Retinal pigment epithelial cell (primary cell): ENCODE results near the gene SGCD.

Experiments used
- DNase-seq: peaks from one replicate; pipeline ENCODE4 v3.0.0-alpha.2; 2010; ENCODE audit warnings: low read depth
- H3K4me3 ChIP-seq: 2 replicates; pipeline ENCODE4 v1.5.1; 2011; ENCODE audit warnings: mild to moderate bottlenecking, low read length, control low read depth, moderate library complexity
- TF ChIP-seq, protein P1 (sequence below): conservative IDR thresholded peaks from 2 replicates; pipeline ENCODE4 v1.5.1; 2011; ENCODE audit warnings: low read depth, low read length, control low read depth, inconsistent platforms

The SGCD gene

DNA sequence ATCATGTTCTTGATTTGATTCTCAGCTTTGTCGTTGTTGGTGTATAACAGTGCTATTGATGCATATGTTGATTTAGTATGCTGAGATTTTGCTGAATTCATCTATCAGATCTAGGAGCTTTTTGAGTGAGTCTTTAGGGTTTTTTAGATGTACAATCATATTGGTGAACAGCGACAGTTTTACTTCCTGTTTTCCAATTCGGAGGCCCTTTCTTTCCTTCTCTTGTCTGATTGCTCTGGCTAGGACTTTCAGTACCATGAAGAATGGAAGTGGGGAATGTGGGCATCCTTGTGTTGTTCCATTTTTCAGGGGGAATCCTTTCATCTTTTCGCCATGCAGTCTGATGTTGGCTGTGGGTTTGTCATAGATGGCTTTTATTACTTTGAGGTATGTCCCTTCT, 100.4 kb downstream of the SGCD start:
- H3K4me3 ChIP-seq, result no peak overlapping the region
- TF ChIP-seq, protein P1, sequence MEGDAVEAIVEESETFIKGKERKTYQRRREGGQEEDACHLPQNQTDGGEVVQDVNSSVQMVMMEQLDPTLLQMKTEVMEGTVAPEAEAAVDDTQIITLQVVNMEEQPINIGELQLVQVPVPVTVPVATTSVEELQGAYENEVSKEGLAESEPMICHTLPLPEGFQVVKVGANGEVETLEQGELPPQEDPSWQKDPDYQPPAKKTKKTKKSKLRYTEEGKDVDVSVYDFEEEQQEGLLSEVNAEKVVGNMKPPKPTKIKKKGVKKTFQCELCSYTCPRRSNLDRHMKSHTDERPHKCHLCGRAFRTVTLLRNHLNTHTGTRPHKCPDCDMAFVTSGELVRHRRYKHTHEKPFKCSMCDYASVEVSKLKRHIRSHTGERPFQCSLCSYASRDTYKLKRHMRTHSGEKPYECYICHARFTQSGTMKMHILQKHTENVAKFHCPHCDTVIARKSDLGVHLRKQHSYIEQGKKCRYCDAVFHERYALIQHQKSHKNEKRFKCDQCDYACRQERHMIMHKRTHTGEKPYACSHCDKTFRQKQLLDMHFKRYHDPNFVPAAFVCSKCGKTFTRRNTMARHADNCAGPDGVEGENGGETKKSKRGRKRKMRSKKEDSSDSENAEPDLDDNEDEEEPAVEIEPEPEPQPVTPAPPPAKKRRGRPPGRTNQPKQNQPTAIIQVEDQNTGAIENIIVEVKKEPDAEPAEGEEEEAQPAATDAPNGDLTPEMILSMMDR, result no peak
- no peak for DNase-seq

DNA sequence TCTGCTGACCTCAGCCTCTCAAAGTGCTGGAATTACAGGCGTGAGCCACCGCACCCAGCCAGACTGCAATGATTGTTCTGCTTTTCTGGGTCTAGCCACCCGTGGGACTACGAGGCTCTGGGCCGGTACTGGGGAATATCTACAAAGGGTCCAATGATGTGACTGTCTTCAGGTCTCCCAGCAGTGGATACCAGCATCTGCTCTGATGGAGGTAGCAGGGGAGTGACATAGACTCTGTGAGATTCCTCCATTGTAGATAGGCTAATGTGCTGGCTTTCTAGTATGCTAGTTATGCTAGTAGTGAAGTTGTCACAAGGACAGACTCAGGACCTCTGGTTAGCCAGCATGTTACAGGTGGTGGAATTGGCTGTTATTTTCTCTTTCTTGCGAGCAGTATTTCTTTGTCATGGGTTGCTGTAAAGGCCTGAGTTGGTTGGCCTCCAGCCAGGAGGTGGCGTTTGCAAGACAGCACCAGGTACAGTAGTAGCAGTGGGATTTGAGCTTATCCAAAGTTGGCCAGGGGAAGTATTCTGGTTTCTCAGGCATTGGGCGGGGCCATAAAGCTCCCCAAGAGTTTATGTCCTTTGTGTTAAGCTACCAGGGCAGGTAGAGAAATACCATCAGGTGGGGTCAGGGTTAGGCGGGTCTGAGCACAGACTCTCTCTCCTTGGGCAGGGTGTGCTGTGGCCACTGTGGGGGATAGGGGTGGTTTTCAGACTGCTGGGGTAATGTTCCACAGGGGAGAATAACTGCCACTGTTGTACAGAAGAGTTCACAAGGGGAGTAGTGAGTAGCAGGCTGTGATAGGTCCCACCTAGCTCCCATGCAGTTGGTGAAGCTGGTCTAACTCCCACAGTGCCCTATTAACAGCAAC, 105.2 kb downstream of the SGCD start:
- TF ChIP-seq, protein P1, result no peak
- no peak overlapping the region for H3K4me3 ChIP-seq
- DNase-seq, result no peak

DNA sequence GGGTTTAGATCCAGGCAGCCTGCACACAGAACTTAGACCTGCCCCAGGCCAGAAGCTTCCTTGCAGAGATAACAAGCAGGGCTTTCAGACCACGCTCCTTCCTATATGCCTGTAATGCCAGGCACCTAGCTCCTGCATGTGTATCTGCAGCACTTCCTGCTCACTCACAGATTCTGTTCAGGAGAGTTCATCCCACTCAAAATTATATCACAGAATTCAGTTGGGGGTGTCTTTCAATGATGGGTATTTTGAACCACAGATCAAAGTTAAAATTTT, 105.8 kb downstream of the SGCD start:
- H3K4me3 ChIP-seq, result no peak overlapping the region
- DNase-seq, result no peak
- TF ChIP-seq, protein P1, result no peak

DNA sequence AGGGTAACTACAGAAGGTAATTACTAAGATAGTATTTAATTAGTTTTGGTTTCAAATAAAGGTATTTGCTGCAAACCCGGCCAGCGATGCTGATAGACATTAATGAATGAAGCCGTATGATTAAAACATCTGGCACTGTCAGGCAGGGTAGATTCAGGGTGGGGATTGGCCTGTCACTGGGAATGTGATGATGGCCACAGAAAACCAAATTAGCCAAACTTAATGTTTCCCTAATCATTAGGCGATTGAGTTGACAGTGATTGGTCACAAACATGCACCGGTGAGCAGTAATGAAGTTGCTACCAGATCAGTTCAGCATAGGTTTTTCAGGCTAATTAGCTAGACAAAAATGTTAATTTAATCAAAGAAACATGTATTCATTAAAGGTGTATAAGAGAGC, 107.5 kb downstream of the SGCD start:
- no peak overlapping the region for H3K4me3 ChIP-seq
- TF ChIP-seq, protein P1, result no peak
- no peak for DNase-seq

DNA sequence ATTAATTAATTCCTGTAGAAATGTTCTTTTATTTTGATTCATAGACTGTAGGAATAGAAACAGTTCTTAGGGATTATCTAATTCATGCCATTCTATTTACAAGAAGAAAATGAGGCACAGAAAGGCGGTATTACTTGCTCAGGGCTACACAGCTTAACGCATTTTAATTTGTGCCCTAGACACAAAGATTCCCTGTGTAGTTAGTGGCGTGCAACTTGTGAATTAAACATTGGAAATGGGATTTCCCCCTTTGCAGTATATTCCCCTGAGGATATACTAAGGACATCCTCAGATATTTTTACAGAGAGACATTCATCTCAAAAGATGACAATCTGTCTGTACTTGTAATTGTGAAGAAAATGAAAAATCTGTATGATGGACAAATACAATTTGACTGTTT, 108.1 kb downstream of the SGCD start:
- no peak for DNase-seq
- TF ChIP-seq, protein P1, result no peak

DNA sequence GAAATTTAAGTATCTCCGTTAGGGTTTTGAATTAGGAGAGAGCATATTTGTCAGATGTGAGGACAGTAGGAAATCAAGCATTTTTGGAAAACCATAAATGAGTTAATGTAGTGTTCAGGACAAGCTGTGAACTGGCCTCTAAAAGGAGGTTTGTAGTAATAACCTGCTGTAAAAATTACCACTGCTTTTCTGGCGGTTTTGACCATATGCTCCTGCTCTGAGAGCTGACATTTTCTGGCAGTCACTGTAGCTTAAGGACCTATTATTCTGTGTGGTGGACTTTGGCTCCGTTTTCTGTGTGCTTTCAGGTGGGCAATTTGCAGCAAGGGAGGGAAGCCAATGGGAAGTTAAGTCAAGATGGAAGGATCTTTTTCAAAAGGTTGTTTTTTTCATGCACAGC, 111.1 kb downstream of the SGCD start:
- no peak for DNase-seq
- TF ChIP-seq, protein P1, result no peak
- no peak overlapping the region for H3K4me3 ChIP-seq

More for the DNA sequence above, 108.1 kb downstream of the SGCD start:
- H3K4me3 ChIP-seq, result no peak overlapping the region

DNA sequence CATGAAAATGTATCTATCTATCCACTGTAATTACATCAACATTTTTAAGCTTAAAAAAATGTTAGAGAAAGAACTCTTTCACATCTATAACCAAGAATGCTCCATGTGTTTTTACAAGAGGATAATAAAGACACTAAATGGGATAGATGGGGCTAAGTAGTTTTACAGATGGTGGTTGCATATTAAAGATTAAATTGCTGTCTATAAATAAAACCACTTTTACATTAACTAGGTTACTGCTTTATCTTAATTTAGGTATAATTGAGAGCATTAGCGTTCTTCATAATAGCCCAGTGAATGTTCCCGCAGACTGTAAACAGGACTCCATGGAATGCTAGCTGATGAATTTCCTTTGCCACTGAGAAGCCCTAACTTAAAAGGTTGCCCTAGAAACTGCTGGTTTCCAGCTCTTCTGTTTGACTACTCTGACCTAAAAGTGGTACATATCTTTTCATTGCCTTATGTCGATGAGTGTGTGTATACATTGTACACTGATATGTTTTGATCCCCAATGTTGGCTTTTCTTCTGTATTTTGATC, 117.9 kb downstream of the SGCD start:
- TF ChIP-seq, protein P1, result no peak

More for the DNA sequence above, 117.9 kb downstream of the SGCD start:
- no peak overlapping the region for H3K4me3 ChIP-seq
- no peak for DNase-seq
